H7 (cell line): ENCODE data around the gene DNASE1L1. TPM values are rescaled to one million over a fixed set of nuclear protein-coding genes. Genes with fewer than 3 reads are reported as not detected.

Experiments used
- DNase-seq: peaks from one replicate; pipeline ENCODE4 v3.0.0; 2012
- H3K27me3 ChIP-seq: 2 replicates; pipeline ENCODE4 v1.6.0; 2011; ENCODE audit warnings: mild to moderate bottlenecking, low read length; ENCODE audit not compliant: control insufficient read depth, insufficient read depth
- H3K36me3 ChIP-seq: replicated peaks from 2 replicates; pipeline ENCODE4 v1.5.1; 2011; ENCODE audit warnings: low read length; ENCODE audit not compliant: control insufficient read depth, insufficient read depth
- H3K4me3 ChIP-seq: 2 replicates; pipeline ENCODE4 v1.5.1; 2011; ENCODE audit warnings: low read depth, mild to moderate bottlenecking, control low read depth, low read length, moderate library complexity; ENCODE audit not compliant: insufficient read depth
- total RNA-seq: library from RNA; depleted of rRNA; stranded (reverse); fragments of >200 nt; shearing (Covaris generic); gene quantifications from 2 replicates; pipeline ENCODE4 v1.2.3, GENCODE V29; 2014; rRNA removed

The DNASE1L1 gene
- total RNA-seq, result 24.8 and 26.6 TPM in 2 replicates

- H3K36me3 ChIP-seq, result no peaks in the 10 kb centered on the region; the same call in 1 of the 2 replicates
- H3K4me3 ChIP-seq, result peak within 1 kb of the TSS; percentile 31
- no peaks in the 10 kb centered on the region for H3K27me3 ChIP-seq
- DNase-seq, result peak; percentile 92
These were observed at the start of gene DNASE1L1 for GRCh38 chrX:154409222-154409871. DNASE1L1 (minus strand) TSS chrX:154409254; CDS start chrX:154405568, 3,686 bp downstream.

- peak; percentile 94 for DNase-seq
- Histone ChIP-seq H3K4me3 (peak within 1 kb of the TSS; percentile 61), H3K36me3 (no peaks in the 10 kb centered on the region; the same call in 1 of the 2 replicates)
These were observed 49.3 kb upstream of the DNASE1L1 start, which contains the start of gene PLXNA3 for GRCh38 chrX:154458116-154458953. PLXNA3 (plus strand) TSS chrX:154458281; CDS start chrX:154460184, 1,903 bp downstream.

GRCh38 chrX:154457491-154458115, 48.5 kb upstream of the DNASE1L1 start:
- DNase-seq, result peak; percentile 96

More at GRCh38 chrX:154458116-154458953, 49.3 kb upstream of the DNASE1L1 start, which contains the start of gene PLXNA3:
- H3K27me3 ChIP-seq, result no peaks in the 10 kb centered on the region

GRCh38 chrX:154452823-154453222, 43.8 kb upstream of the DNASE1L1 start:
- H3K4me3 ChIP-seq, result no peak overlapping the region
- DNase-seq, result no peak
- H3K27me3 ChIP-seq, result no peaks in the 10 kb centered on the region
- peaks cover 2% of the 10 kb centered on the region for H3K36me3 ChIP-seq

More at GRCh38 chrX:154457491-154458115, 48.5 kb upstream of the DNASE1L1 start:
- Histone ChIP-seq H3K27me3 (no peaks in the 10 kb centered on the region), H3K36me3 (no peaks in the 10 kb centered on the region; the same call in 1 of the 2 replicates), H3K4me3 (peak overlapping the region; percentile 28)

- H3K27me3 ChIP-seq, result no peaks in the 10 kb centered on the region
- DNase-seq, result no peak
- H3K4me3 ChIP-seq, result no peak overlapping the region
- H3K36me3 ChIP-seq, result peaks cover 2% of the 10 kb centered on the region
These were observed 41.3 kb upstream of the DNASE1L1 start for GRCh38 chrX:154450312-154450711.

GRCh38 chrX:154449618-154450017, 40.6 kb upstream of the DNASE1L1 start:
- H3K27me3 ChIP-seq, result no peaks in the 10 kb centered on the region
- H3K4me3 ChIP-seq, result no peak overlapping the region
- no peak for DNase-seq

GRCh38 chrX:154448484-154448883, 39.4 kb upstream of the DNASE1L1 start:
- Histone ChIP-seq H3K27me3 (no peaks in the 10 kb centered on the region), H3K36me3 (peaks cover 2% of the 10 kb centered on the region), H3K4me3 (no peak overlapping the region)
- DNase-seq, result no peak

More at GRCh38 chrX:154449618-154450017, 40.6 kb upstream of the DNASE1L1 start:
- peaks cover 2% of the 10 kb centered on the region for H3K36me3 ChIP-seq

- Histone ChIP-seq H3K27me3 (no peaks in the 10 kb centered on the region), H3K4me3 (no peak overlapping the region), H3K36me3 (peaks cover 2% of the 10 kb centered on the region)
- no peak for DNase-seq
These were observed 37.4 kb upstream of the DNASE1L1 start for GRCh38 chrX:154446430-154446829.

- H3K27me3 ChIP-seq, result no peaks in the 10 kb centered on the region
- peaks cover 2% of the 10 kb centered on the region for H3K36me3 ChIP-seq
- no peak overlapping the region for H3K4me3 ChIP-seq
- DNase-seq, result no peak
These were observed 36.7 kb upstream of the DNASE1L1 start for GRCh38 chrX:154445776-154446175.

- DNase-seq, result no peak
- Histone ChIP-seq H3K27me3 (no peaks in the 10 kb centered on the region), H3K4me3 (peak overlapping the region; percentile 53), H3K36me3 (no peaks in the 10 kb centered on the region; the same call in none of the 2 replicates)
These were observed 35.7 kb upstream of the DNASE1L1 start for GRCh38 chrX:154444755-154445246.

- Histone ChIP-seq H3K4me3 (peak within 1 kb of the TSS; percentile 53), H3K36me3 (peaks cover 2% of the 10 kb centered on the region), H3K27me3 (no peaks in the 10 kb centered on the region)
- peak; percentile 94 for DNase-seq
These were observed 35.1 kb upstream of the DNASE1L1 start, which contains the start of gene FAM50A for GRCh38 chrX:154443992-154444754. FAM50A (plus strand) TSS chrX:154444141; CDS start chrX:154444236, 95 bp downstream.

GRCh38 chrX:154443479-154443910, 34.4 kb upstream of the DNASE1L1 start:
- Histone ChIP-seq H3K36me3 (peaks cover 5% of the 10 kb centered on the region), H3K4me3 (peak overlapping the region; percentile 41), H3K27me3 (no peaks in the 10 kb centered on the region)
- DNase-seq, result no peak

GRCh38 chrX:154441984-154442707, 33.1 kb upstream of the DNASE1L1 start:
- DNase-seq, result no peak
- no peaks in the 10 kb centered on the region for H3K27me3 ChIP-seq
- H3K36me3 ChIP-seq, result peaks cover 5% of the 10 kb centered on the region
- H3K4me3 ChIP-seq, result no peak overlapping the region
